Activated T-helper 2 cell treated with anti-CD3 and anti-CD28 coated beads, Interferon-gamma antibody, Interleukin-2, Interleukin-4, amounts not matched to agents 10 μg/mL and 5 μg/mL and 100 μg/mL, durations not matched to agents 14 hours and 24 hours and 36 hours (primary cell): ENCODE measurements around the gene GGNBP2. TPM values are rescaled to one million over a fixed set of nuclear protein-coding genes. Genes with fewer than 3 reads are reported as not detected.

ENCODE experiments used
- DNase-seq: peaks from one replicate; pipeline ENCODE4 v3.0.0; 2021; ENCODE audit warnings: low spot score
- H3K27ac Mint-ChIP-seq: one replicate; pipeline ENCODE4 v1.8.0; 2021; ENCODE audit warnings: mixed read lengths
- H3K27me3 Mint-ChIP-seq: one replicate; pipeline ENCODE4 v1.8.0; 2021; ENCODE audit warnings: low read depth, mixed read lengths
- H3K36me3 Mint-ChIP-seq: one replicate; pipeline ENCODE4 v1.8.0; 2021; ENCODE audit warnings: low read depth, mixed read lengths
- H3K4me1 Mint-ChIP-seq: one replicate; pipeline ENCODE4 v1.8.0; 2021; ENCODE audit warnings: low read depth, mixed read lengths
- H3K4me3 Mint-ChIP-seq: one replicate; pipeline ENCODE4 v1.8.0; 2021; ENCODE audit warnings: low read depth, mild to moderate bottlenecking, moderate library complexity, mixed read lengths
- H3K9me3 Mint-ChIP-seq: one replicate; pipeline ENCODE4 v1.8.0; 2021; ENCODE audit warnings: mixed read lengths
- intact Hi-C: fragments of 100-400 bp; cut with micrococcal nuclease; formaldehyde crosslinking; loops from one replicate; pipeline ENCODE4 v1.15.1; 2023
- total RNA-seq: library from RNA; stranded (reverse); gene quantifications from 2 replicates; pipeline ENCODE4 v1.2.3, GENCODE V29; 2022

Gene GGNBP2
- total RNA-seq, 1 donor from 2014 or later = 92.5 TPM

- no peaks in the 10 kb centered on the region for H3K9me3 Mint-ChIP-seq
- intact Hi-C loops = no loop called here
- H3K4me3 Mint-ChIP-seq = peak overlapping the region; percentile 66
- no peak overlapping the region for H3K27ac Mint-ChIP-seq
- peaks cover 30% of the 10 kb centered on the region for H3K36me3 Mint-ChIP-seq
- peaks cover 2% of the 10 kb centered on the region for H3K27me3 Mint-ChIP-seq
- no peak for DNase-seq
- H3K4me1 Mint-ChIP-seq = peaks cover 26% of the 10 kb centered on the region
These were observed 47.6 kb downstream of the GGNBP2 start for GRCh38 chr17:36592316-36592715.

DNA sequence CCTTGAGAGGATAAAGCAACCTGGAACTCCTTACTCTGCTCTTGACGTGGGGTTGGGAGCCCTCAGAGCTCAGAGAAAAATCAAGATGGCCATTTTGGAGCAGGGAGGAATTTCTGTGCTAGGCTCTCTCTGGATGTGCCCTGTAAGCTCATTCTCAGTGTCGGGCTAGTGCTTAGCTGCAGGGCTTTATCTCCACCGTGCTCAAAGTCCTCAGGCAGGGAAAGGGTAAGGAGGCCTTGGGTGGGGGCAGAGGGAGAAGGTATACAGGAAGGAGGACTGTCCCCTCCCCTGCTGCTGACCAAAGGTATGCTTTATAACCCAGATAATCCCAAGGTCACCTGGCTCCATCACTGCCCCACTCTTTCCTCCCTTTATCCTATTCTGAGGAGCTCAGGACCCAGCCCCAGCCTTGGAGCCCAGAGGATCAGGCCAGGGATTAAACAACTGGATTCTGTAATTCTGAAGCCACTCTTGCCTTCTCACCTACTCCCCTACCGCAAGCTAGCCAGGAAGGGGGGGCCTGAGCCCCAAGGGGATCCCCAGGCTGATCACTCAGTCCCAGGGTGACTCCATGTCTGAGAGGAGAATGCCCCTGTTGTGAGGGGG is 48.1 kb downstream of the GGNBP2 start:
- intact Hi-C loops = no loop called here
- Mint-ChIP-seq H3K27me3 (peaks cover 2% of the 10 kb centered on the region), H3K36me3 (peaks cover 27% of the 10 kb centered on the region), H3K4me1 (peaks cover 26% of the 10 kb centered on the region), H3K4me3 (peak overlapping the region; percentile 66), H3K27ac (no peak overlapping the region), H3K9me3 (no peaks in the 10 kb centered on the region)
- DNase-seq = no peak

GRCh38 chr17:36593656-36594316 is 49.1 kb downstream of the GGNBP2 start:
- Mint-ChIP-seq H3K27ac (no peak overlapping the region), H3K4me1 (peaks cover 26% of the 10 kb centered on the region), H3K36me3 (peaks cover 22% of the 10 kb centered on the region), H3K4me3 (no peak overlapping the region), H3K9me3 (no peaks in the 10 kb centered on the region), H3K27me3 (peaks cover 2% of the 10 kb centered on the region)
- intact Hi-C loops = no loop called here
- no peak for DNase-seq

- Mint-ChIP-seq H3K27ac (no peak overlapping the region), H3K4me3 (no peak overlapping the region), H3K4me1 (peaks cover 19% of the 10 kb centered on the region), H3K9me3 (no peaks in the 10 kb centered on the region), H3K27me3 (peaks cover 2% of the 10 kb centered on the region), H3K36me3 (peaks cover 13% of the 10 kb centered on the region)
- intact Hi-C loops = no loop called here
- DNase-seq = no peak
These were observed 50.1 kb downstream of the GGNBP2 start for GRCh38 chr17:36594626-36595401.

DNA sequence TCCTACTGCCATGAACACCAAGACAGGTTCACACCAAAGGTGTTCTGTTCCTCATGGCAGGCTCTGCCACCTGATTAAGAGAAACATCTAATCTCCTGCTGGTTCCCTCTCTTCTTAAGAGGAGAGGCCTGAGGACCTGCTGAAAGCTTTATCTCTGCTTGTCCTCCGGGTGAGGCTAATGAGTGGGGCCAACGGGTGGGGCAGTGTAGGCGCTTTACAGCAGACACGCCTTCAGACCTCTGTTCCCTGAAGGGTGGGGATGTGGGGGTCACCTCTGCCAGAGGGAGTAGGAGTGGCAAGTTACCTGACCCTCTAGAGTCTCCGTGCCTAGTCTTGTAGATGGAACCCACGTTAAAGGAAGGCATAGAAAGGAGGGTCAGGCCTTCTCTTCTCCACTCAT is 52.5 kb downstream of the GGNBP2 start:
- Mint-ChIP-seq H3K27ac (no peak overlapping the region), H3K9me3 (no peaks in the 10 kb centered on the region), H3K4me3 (no peak overlapping the region), H3K36me3 (no peaks in the 10 kb centered on the region), H3K27me3 (peaks cover 2% of the 10 kb centered on the region), H3K4me1 (peaks cover 17% of the 10 kb centered on the region)
- intact Hi-C loops = no loop called here
- no peak for DNase-seq

DNA sequence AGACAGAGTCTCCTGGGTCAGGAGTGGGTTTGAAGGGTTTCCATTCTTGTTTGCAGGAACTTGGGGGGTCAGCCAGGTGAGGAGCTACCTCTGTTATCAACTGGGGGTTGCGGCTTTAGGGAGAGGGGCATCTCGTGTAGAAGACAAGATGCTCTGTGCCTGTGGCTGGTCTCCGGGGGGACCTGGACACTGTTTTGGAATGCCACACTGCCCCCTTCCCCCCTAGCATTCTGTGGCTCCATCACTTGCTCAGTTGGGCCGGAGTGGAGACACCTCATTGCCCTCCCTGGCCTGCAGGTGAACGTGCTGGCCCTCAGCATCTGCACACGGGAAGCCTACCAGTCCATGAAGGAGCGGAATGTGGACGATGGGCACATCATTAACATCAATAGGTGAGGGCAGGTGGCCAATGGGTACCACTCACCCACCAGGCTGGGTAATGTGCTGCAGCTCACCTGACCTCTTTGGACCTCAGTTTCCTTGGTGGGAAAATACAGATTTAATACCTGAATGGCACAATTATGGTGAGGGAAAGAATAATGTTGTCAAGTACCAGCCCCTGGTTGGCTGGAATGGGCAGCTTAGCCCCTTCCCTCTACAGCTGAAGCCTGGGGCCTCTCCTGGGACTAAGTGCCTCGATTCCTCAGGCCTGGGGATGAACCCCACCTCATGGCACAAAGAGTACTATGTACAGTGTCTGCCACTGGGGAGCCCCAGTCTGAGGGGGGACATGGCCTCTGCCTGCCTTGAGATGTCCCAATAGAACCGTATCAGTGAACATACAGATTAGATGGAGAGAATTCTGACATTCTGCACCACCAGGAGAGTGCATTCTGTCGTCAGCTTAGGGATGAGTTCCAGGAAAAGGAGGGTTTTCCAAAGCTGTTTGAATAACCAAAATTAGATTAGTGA is 53.4 kb downstream of the GGNBP2 start:
- Mint-ChIP-seq H3K36me3 (no peaks in the 10 kb centered on the region), H3K27ac (no peak overlapping the region), H3K4me3 (no peak overlapping the region), H3K27me3 (no peaks in the 10 kb centered on the region), H3K9me3 (no peaks in the 10 kb centered on the region), H3K4me1 (peaks cover 14% of the 10 kb centered on the region)
- no peak for DNase-seq
- intact Hi-C loops = no loop called here

GRCh38 chr17:36598951-36599401 is 54.3 kb downstream of the GGNBP2 start:
- DNase-seq = no peak
- no peak overlapping the region for H3K4me3 Mint-ChIP-seq
- peaks cover 13% of the 10 kb centered on the region for H3K4me1 Mint-ChIP-seq
- peaks cover 1% of the 10 kb centered on the region for H3K36me3 Mint-ChIP-seq
- intact Hi-C loops = no loop called here
- H3K27me3 Mint-ChIP-seq = no peaks in the 10 kb centered on the region
- no peak overlapping the region for H3K27ac Mint-ChIP-seq
- H3K9me3 Mint-ChIP-seq = no peaks in the 10 kb centered on the region

- Mint-ChIP-seq H3K27me3 (no peaks in the 10 kb centered on the region), H3K9me3 (no peaks in the 10 kb centered on the region), H3K4me3 (no peak overlapping the region), H3K4me1 (peaks cover 18% of the 10 kb centered on the region), H3K27ac (no peak overlapping the region), H3K36me3 (peaks cover 6% of the 10 kb centered on the region)
- no peak for DNase-seq
- intact Hi-C loops = loop anchor here (2.0 kb wide), 1 partner anchor 55 kb away; the partner anchor contains the start of gene GGNBP2
These were observed 55.0 kb downstream of the GGNBP2 start for GRCh38 chr17:36599546-36600250.

DNA sequence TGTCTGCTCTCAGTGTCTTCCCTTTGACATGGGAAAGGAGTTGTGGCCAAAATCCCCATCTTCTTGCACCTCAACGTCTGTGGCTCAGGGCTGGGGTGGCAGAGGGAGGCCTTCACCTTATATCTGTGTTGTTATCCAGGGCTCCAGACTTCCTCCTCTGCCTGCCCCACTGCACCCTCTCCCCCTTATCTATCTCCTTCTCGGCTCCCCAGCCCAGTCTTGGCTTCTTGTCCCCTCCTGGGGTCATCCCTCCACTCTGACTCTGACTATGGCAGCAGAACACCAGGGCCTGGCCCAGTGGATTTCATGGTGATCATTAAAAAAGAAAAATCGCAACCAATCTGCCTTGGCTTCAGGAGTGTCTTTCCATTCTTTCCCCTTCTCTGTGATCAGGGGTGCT is 55.7 kb downstream of the GGNBP2 start:
- peaks cover 20% of the 10 kb centered on the region for H3K4me1 Mint-ChIP-seq
- H3K27ac Mint-ChIP-seq = peak overlapping the region; percentile 78
- no peak for DNase-seq
- no peaks in the 10 kb centered on the region for H3K27me3 Mint-ChIP-seq
- intact Hi-C loops = loop anchor here (2.0 kb wide), 1 partner anchor 56 kb away; the partner anchor contains the start of gene GGNBP2
- H3K9me3 Mint-ChIP-seq = no peaks in the 10 kb centered on the region
- peaks cover 11% of the 10 kb centered on the region for H3K36me3 Mint-ChIP-seq
- peak overlapping the region; percentile 89 for H3K4me3 Mint-ChIP-seq

DNA sequence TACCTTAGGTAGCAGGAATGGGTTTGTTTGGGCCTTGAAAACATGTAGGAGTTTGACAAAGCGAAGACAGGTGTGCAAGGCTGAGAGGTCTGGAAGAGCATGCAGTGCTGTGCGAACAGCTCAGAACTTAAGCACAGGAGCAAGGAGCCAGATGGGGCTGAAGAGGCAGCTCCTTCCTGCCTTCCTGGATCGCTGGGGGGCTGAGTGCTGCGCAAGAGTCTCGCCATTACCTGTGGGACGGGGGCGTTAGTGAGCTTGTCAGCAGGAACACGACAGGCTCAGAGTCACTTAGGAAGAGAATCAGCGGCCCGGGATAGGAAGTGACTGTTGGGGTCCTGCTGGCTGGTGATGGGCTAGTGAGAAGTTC is 56.2 kb downstream of the GGNBP2 start:
- peaks cover 16% of the 10 kb centered on the region for H3K36me3 Mint-ChIP-seq
- H3K4me1 Mint-ChIP-seq = peaks cover 25% of the 10 kb centered on the region
- no peaks in the 10 kb centered on the region for H3K9me3 Mint-ChIP-seq
- H3K27ac Mint-ChIP-seq = peak overlapping the region; percentile 78
- no peak for DNase-seq
- intact Hi-C loops = loop anchor here (2.0 kb wide), 1 partner anchor 56 kb away; the partner anchor contains the start of gene GGNBP2
- peak overlapping the region; percentile 89 for H3K4me3 Mint-ChIP-seq
- H3K27me3 Mint-ChIP-seq = no peaks in the 10 kb centered on the region

- no peaks in the 10 kb centered on the region for H3K9me3 Mint-ChIP-seq
- intact Hi-C loops = loop anchor here (2.0 kb wide), 1 partner anchor 57 kb away; the partner anchor contains the start of gene GGNBP2
- peaks cover 27% of the 10 kb centered on the region for H3K4me1 Mint-ChIP-seq
- peak within 1 kb of the TSS; percentile 89 for H3K4me3 Mint-ChIP-seq
- peaks cover 18% of the 10 kb centered on the region for H3K36me3 Mint-ChIP-seq
- peak; percentile 84 for DNase-seq
- H3K27me3 Mint-ChIP-seq = no peaks in the 10 kb centered on the region
- peak within 1 kb of the TSS; percentile 78 for H3K27ac Mint-ChIP-seq
These were observed 56.7 kb downstream of the GGNBP2 start, which contains the start of gene MRM1 for GRCh38 chr17:36601303-36602029. MRM1 (plus strand) TSS chr17:36601583; CDS start chr17:36601811, 228 bp downstream.
